ENCODE data around the gene NAGPA. TPM values are rescaled to one million over a fixed set of nuclear protein-coding genes. Genes with fewer than 3 reads are reported as not detected.
A peak's percentile ranks its signal among the peaks of the same experiment; 100 is the strongest.
"Not testable (repeated sequence)": the region's sequence is repeated elsewhere in the genome, so short reads cannot be mapped to it uniquely, and the experiment has no call there.

Gene NAGPA, protein sequence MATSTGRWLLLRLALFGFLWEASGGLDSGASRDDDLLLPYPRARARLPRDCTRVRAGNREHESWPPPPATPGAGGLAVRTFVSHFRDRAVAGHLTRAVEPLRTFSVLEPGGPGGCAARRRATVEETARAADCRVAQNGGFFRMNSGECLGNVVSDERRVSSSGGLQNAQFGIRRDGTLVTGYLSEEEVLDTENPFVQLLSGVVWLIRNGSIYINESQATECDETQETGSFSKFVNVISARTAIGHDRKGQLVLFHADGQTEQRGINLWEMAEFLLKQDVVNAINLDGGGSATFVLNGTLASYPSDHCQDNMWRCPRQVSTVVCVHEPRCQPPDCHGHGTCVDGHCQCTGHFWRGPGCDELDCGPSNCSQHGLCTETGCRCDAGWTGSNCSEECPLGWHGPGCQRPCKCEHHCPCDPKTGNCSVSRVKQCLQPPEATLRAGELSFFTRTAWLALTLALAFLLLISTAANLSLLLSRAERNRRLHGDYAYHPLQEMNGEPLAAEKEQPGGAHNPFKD
- total RNA-seq, result 29.6 TPM

DNA sequence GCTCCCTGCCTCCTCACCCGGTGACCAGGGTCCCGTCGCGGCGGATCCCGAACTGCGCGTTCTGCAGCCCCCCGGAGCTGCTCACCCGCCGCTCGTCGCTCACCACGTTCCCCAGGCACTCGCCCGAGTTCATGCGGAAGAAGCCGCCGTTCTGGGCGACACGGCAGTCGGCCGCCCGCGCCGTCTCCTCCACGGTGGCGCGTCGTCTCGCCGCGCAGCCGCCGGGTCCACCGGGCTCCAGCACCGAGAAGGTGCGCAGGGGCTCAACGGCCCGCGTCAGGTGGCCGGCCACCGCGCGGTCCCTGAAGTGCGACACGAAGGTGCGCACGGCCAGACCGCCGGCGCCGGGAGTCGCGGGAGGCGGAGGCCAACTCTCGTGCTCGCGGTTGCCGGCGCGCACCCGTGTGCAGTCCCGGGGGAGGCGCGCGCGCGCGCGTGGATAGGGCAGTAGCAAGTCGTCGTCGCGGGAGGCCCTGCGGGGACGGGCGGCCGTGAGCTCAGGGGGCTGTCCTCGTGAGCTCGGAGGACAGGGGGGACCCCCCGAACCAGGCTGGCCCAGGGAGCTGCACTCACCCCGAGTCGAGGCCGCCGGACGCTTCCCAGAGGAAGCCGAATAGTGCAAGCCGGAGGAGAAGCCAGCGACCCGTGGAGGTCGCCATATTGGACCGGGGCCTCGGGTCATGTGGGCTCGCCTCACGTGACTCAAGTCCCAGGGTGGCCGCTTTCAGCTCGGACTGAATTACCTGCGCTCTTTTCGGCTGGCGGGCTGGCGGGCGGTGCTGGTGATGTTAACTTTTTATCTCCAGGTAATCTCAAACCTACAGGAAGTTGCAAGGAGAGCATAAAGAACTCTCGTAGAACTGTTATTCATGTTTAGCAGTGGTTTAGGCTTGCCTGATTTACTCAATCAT is at the start of gene NAGPA:
NAGPA (minus strand) TSS at position 680 of the 911 bp plus-strand sequence; CDS start at position 659, 21 bp downstream.
- Histone ChIP-seq H3K9me3 (ENCODE audit: low read depth, low read length) (no peaks in the 10 kb centered on the region), H3K4me3 (ENCODE audit: low read length) (peak within 1 kb of the TSS; percentile 69), H3K27me3 (ENCODE audit: insufficient read depth, low read length) (no peaks in the 10 kb centered on the region), H3K4me1 (ENCODE audit: insufficient read depth, low read length) (peaks cover 24% of the 10 kb centered on the region)

DNA sequence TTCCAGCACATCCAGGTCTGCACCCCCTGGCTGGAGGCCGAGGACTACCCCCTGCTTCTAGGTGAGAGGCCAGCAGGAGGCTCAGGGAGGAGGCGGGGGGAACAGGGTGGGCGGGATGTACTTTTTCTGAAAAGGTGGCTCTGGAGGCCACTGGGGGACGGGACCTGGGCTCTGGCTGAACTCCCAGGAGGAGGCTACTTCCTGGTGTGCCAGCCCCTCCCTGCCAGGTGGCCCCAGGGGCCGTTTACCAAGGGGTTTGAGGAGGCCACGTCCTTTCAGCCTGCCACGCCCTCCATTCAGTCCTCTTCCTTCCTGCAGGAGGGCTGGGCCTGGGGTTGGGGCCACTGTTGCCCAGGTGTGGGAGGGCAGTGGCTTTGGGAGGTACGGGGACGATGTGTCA is 47.3 kb upstream of the NAGPA start:
- not testable (repeated sequence) for H3K4me3 ChIP-seq (ENCODE audit: low read length); H3K4me1 ChIP-seq (ENCODE audit: insufficient read depth, low read length); H3K9me3 ChIP-seq (ENCODE audit: low read depth, low read length); H3K27me3 ChIP-seq (ENCODE audit: insufficient read depth, low read length)

DNA sequence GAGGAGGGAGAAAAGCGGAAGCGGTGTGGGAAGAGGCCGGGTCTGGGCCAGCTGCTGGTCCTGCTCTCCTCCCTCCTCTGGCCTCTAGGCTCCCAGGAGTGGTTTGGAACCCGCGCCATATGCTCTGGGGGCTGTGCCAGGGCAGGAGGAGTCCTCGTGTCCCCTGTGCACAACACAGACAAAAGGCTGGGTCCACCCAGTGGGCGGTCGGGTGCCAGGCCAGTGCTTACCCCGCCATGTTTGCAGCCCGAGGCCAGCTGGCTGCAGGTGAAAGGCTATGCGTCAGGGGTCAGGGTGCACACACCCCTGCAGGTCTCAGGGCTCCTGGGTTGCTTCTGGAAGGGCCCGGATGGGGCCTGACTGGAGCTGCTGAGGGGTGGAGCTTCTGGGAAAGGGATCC is 46.7 kb upstream of the NAGPA start:
- not testable (repeated sequence) for H3K27me3 ChIP-seq (ENCODE audit: insufficient read depth, low read length); H3K4me3 ChIP-seq (ENCODE audit: low read length); H3K9me3 ChIP-seq (ENCODE audit: low read depth, low read length); H3K4me1 ChIP-seq (ENCODE audit: insufficient read depth, low read length)

DNA sequence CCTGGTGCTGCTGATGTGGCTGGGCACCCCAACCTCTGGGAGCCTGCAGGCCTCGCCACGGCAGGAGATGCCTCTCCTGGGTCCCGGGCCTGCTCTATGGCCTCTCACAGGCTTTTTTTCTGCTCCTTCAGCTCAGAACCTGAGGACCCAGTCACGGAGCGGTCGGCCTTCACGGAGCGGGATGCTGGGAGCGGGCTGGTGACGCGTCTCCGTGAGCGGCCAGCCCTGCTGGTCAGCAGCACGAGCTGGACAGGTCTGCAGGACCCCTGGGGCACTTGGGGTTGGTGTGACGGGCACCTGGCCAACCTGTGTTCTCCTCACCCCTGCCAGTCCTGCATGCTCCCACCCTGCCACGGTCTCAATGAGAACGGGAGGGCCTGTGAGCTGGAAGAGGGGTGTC is 44.9 kb upstream of the NAGPA start:
- no peaks in the 10 kb centered on the region for H3K9me3 ChIP-seq (ENCODE audit: low read depth, low read length)
- H3K4me3 ChIP-seq (ENCODE audit: low read length), result no peak overlapping the region

DNA sequence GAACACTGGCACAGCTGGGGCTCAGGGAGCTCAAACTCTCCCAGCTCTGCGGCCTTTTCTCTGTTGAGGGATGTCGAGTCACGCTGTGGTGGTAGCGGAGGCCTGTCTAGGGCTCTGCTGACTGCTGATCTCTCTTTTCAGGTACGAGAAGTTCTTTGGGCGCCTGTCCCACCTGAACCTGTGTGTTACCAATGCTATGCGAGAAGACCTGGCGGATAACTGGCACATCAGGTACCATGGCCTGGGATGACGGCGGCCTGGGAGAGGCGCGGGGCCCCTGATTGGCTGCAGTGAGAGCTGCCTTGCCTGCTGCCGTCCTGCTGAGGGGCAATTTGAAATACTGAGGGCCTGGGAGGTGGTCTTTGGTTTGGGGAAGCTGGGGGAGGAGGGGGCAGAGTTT is 43.6 kb upstream of the NAGPA start:
- no peaks in the 10 kb centered on the region for H3K27me3 ChIP-seq (ENCODE audit: insufficient read depth, low read length)
- H3K4me3 ChIP-seq (ENCODE audit: low read length), result no peak overlapping the region
- H3K4me1 ChIP-seq (ENCODE audit: insufficient read depth, low read length), result peaks cover 9% of the 10 kb centered on the region
- H3K9me3 ChIP-seq (ENCODE audit: low read depth, low read length), result no peaks in the 10 kb centered on the region

More for the DNA sequence above, 44.9 kb upstream of the NAGPA start:
- Histone ChIP-seq H3K27me3 (ENCODE audit: insufficient read depth, low read length) (no peaks in the 10 kb centered on the region), H3K4me1 (ENCODE audit: insufficient read depth, low read length) (no peaks in the 10 kb centered on the region)

DNA sequence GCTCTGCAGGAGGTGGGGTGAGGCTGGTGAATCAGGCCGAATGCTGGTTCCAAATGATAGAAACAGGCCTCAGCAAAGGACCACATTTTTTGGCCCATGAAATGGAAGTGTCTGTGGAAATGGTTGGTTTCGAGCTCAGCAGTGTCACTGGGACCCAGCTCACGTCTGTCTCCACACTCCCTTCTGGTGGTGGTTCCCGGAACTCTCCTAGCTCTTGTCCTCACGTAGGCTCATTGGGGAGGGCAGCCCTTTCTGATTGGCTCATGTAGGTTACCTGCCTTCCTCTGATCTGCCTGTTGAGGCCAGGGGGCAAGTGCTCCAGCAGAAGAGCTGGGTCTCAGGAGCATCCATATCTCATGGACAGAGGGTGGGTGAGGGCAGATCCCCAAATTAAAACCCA is 41.9 kb upstream of the NAGPA start:
- Histone ChIP-seq H3K9me3 (ENCODE audit: low read depth, low read length) (no peaks in the 10 kb centered on the region), H3K4me1 (ENCODE audit: insufficient read depth, low read length) (peaks cover 17% of the 10 kb centered on the region), H3K4me3 (ENCODE audit: low read length) (no peak overlapping the region), H3K27me3 (ENCODE audit: insufficient read depth, low read length) (no peaks in the 10 kb centered on the region)

DNA sequence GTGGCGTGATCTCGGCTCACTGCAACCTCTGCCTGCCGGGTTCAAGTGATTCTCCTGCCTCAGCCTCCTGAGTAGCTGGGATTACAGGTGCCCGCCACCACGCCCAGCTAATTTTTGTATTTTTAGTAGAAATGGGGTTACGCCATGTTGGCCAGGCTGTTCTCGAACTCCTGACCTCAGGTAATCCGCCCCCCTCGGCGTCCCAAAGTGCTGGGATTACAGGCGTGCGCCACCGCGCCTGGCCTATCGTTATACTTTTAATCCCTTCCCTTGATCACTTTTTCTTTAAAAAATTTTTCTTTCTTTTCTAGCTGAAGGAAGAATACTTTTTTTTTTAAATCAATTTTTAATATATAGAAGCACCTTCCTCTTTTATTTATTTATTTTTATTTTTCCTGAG is 40.0 kb upstream of the NAGPA start:
- not testable (repeated sequence) for H3K27me3 ChIP-seq (ENCODE audit: insufficient read depth, low read length); H3K4me3 ChIP-seq (ENCODE audit: low read length); H3K9me3 ChIP-seq (ENCODE audit: low read depth, low read length)
- H3K4me1 ChIP-seq (ENCODE audit: insufficient read depth, low read length), result peaks cover 17% of the 10 kb centered on the region

DNA sequence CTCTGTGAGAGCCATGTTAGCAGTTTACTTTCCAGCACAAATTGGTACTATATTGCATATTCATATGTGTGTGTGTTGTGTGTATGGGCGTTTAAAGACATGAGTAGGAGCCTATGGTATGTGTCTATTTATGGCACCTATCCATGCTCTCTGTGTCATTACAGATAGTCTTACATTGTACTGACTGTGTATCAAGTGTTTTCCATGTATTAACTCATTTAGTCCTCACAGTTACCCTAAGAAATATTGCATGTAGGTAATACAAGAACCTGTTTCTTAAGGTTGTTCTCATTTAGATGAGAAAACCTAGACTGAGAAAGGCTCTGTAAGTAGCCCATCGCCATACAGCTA is 39.5 kb upstream of the NAGPA start:
- Histone ChIP-seq H3K27me3 (ENCODE audit: insufficient read depth, low read length) (no peaks in the 10 kb centered on the region), H3K9me3 (ENCODE audit: low read depth, low read length) (no peaks in the 10 kb centered on the region), H3K4me3 (ENCODE audit: low read length) (no peak overlapping the region), H3K4me1 (ENCODE audit: insufficient read depth, low read length) (peaks cover 17% of the 10 kb centered on the region)

DNA sequence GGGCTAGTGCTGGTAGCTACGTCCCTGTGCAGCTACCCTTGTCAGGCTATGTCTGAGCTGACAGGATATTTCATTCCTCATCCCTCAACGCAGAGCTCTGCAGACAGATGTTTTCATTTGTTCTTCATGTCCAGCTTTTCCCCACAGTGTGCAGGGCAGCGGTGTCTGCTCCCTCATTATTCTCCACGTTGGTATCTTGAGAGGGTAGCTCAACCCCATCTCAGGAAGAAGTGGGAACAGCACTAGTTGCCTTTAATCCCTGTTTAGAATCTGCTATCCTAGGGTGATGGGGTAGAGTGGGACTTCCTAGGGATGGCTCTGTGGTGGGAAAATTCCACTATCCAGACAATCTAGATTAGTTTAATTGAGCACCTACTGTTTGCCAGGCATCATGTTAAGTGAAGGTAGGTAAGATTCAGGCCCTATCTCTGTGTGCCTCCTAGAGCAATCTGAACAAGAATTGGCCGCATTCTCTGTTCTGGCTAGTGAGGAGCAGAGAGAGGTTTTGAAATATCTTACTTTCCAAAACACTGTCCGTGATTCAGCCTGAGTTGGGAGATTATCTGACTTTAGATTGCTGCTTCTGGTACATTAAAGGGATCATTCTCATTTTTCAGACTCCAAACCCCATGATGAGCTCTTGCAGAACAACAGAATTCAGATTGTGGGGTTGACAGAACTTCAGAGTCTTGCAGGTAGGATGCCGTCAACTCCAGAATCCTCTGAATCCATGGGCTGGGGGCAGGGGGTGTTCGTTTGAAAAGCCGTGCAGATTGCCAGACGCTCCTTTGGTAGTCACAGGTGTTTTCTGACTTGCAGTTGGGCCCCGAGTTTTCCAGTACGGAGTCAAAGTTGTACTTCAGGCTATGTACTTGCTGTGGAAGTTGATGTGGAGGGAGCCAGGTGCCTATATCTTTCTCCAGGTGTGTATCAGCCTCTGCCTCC is 38.9 kb upstream of the NAGPA start:
- Histone ChIP-seq H3K4me1 (ENCODE audit: insufficient read depth, low read length) (peaks cover 17% of the 10 kb centered on the region), H3K4me3 (ENCODE audit: low read length) (peak overlapping the region; percentile 65)

DNA sequence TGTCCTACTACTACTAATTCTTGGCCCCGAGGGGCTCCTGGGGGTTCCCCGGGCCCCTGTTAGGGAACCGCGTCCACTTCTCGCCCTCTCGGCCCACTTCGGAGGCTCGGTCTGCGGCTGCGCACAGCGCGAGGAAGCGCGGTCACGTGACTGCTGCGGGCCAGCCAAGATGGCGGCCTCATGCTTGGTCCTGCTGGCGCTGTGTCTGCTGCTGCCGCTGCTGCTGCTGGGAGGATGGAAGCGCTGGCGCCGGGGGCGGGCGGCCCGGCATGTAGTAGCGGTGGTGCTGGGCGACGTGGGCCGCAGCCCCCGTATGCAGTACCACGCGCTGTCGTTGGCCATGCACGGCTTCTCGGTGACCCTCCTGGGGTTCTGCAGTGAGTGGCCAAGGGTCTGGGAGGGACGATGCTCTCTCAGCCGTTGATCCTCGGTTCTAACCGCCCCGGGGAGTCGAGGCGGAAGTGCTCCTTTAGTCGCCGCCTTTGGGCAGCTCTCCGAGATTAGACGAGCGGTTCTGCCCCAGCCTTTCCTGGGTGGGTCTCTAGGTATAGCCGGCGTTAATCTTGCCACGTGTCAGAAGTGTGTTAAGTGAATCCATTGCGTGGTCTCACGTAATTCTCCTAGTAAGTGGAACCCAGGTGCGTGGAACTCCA is 38.1 kb upstream of the NAGPA start, which contains the start of gene ALG1:
ALG1 (plus strand) TSS at position 163 of the 653 bp plus-strand sequence; CDS start at position 170, 7 bp downstream.
- peak within 1 kb of the TSS; percentile 65 for H3K4me3 ChIP-seq (ENCODE audit: low read length)
- H3K9me3 ChIP-seq (ENCODE audit: low read depth, low read length), result no peaks in the 10 kb centered on the region
- H3K27me3 ChIP-seq (ENCODE audit: insufficient read depth, low read length), result no peaks in the 10 kb centered on the region
- peaks cover 17% of the 10 kb centered on the region for H3K4me1 ChIP-seq (ENCODE audit: insufficient read depth, low read length)

More for the DNA sequence above, 38.9 kb upstream of the NAGPA start:
- Histone ChIP-seq H3K27me3 (ENCODE audit: insufficient read depth, low read length) (no peaks in the 10 kb centered on the region), H3K9me3 (ENCODE audit: low read depth, low read length) (no peaks in the 10 kb centered on the region)

DNA sequence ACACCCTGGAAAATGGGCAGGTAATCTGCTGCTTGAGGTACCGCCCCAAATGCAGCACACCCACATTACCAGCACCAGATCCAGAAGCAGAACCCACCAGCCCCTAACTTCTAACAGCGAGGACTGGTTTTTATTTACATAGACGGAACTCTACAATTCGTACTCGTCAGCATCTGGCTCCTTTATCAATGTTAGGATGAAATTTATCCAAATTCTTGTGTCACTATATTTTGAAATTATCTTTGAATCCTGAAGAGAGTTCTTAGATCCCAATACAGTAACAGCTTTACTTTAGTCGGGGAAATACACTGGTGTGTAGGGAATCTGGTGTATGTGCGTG is 37.6 kb upstream of the NAGPA start:
- Histone ChIP-seq H3K27me3 (ENCODE audit: insufficient read depth, low read length) (no peaks in the 10 kb centered on the region), H3K4me3 (ENCODE audit: low read length) (peak overlapping the region; percentile 65), H3K9me3 (ENCODE audit: low read depth, low read length) (no peaks in the 10 kb centered on the region), H3K4me1 (ENCODE audit: insufficient read depth, low read length) (peaks cover 17% of the 10 kb centered on the region)

DNA sequence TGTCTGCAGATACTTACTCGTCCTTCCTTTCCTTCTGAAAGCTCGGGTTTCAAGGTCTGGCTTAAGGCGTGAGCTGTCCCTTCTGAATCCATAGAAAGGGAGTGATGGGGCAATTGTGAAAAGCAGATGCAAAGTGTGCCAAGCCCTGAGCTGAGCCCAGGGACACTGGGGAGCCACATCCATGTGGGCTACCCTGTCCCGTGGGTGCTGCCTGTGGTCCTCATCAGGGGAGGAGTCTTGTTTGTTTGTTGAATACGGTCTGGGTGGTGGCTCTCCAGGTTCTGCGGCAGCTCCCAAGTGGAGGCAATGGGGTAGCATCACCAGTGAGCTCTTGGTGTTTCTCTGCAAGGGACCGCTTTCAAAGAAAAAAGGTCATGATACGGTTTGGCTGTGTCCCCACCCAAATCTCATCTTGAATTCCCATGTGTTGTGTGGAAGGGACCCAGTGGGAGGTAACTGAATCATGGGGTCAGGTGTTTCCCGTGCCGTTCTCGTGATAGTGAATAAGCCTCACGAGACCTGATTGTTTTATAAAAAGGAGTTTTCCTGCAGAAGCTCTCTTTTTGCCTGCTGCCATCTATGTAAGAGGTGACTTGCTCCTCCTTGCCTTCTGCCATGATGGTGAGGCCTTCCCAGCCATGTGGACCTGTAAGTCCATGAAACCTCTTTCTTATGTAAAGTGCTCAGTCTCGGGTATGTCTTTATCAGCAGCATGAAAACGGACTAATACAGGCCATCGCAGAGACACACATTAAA is 36.9 kb upstream of the NAGPA start:
- Histone ChIP-seq H3K9me3 (ENCODE audit: low read depth, low read length) (no peaks in the 10 kb centered on the region), H3K4me3 (ENCODE audit: low read length) (no peak overlapping the region), H3K27me3 (ENCODE audit: insufficient read depth, low read length) (no peaks in the 10 kb centered on the region), H3K4me1 (ENCODE audit: insufficient read depth, low read length) (peaks cover 17% of the 10 kb centered on the region)

DNA sequence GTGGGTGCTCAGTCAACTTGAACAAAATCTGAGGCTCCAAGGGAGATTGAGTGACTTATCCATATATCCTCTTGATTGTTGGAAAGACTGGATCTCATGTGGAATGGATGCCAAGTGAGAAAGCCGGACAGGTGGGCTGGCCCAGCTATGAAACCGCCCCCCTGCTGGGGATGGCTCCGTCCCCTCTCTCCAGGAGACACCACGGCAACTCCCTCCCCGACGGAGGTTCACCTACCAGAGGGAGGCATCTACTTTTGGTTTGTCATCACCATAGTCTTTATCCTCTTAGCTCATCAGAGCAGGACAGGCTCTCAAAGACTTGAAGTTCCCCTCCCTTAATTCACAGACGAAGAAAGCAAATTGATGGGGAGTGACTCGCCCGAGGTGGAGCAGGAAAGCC is 36.1 kb upstream of the NAGPA start:
- Histone ChIP-seq H3K4me1 (ENCODE audit: insufficient read depth, low read length) (peaks cover 17% of the 10 kb centered on the region), H3K9me3 (ENCODE audit: low read depth, low read length) (no peaks in the 10 kb centered on the region), H3K27me3 (ENCODE audit: insufficient read depth, low read length) (no peaks in the 10 kb centered on the region)

More for the DNA sequence above, 36.1 kb upstream of the NAGPA start:
- no peak overlapping the region for H3K4me3 ChIP-seq (ENCODE audit: low read length)
